NCI-H526 (cell line): Measurements from ENCODE around the gene ALDOC.
"Not testable (repeated sequence)": the region's sequence is repeated elsewhere in the genome, so short reads cannot be mapped to it uniquely, and the experiment has no call there.

Experiments used
- DNase-seq, 2 experiments: peaks; one replicate each; lab custom pipeline; 2025; lab: John Stamatoyannopoulos, UW

The ALDOC gene

DNA sequence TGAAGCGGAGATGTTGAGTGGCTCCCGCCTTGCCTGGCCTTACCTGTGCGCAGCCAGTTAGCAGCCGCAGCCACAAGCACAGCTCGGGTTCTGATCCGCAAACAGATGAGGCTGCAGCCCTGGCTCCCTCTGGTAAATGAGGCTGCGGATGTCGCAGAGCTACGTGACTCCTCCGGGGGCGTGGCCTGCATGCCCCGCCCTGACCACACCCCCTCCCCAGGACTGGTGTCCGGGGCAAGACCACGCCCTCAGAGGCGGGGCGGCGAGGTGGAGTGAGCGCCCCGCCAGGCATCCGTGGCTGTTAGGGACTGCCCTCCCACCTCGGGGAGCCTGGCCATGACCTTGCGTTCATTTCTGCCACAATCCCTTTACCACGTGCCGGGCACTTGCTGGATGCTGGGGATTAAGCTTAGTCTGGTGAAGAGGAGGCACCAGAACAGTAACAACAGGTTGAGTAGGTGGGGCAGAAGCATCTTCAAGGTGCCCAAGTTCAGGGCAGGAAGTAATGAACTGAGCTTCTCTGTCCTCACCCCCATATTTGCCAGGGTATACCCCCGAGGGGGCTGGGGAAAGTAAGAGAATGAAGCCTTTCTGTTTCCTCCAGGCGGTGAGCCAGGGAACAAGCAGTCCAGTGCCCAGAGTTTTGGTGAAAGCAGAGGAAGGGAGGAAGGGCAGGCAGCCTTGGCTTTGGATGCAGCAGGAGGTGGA, at the start of gene ALDOC:
ALDOC (minus strand) TSS at position 138 of the 708 bp plus-strand sequence. CDS start 1,363 bp downstream, outside the sequence.
- peak; percentile 91 to 99 for DNase-seq

DNA sequence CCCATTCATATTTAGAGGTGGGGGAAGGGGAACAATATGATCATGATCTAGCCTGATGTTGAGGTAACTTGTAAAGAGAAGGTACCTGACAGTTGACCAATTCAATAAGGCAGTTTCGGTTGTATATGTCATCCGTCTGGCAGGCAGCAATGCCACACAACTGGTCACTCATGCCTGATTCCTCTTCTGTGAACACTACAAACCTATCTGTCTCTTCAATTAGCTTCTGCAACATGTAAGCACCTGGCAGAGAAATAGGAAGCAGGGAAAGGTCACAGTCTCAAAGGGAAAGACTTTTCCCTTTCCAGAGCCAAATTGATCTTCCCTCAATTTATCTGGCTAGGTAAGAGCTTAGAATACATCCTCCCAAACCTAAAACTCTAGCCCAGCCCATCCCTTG, 47.5 kb upstream of the ALDOC start:
- DNase-seq = no peak

DNA sequence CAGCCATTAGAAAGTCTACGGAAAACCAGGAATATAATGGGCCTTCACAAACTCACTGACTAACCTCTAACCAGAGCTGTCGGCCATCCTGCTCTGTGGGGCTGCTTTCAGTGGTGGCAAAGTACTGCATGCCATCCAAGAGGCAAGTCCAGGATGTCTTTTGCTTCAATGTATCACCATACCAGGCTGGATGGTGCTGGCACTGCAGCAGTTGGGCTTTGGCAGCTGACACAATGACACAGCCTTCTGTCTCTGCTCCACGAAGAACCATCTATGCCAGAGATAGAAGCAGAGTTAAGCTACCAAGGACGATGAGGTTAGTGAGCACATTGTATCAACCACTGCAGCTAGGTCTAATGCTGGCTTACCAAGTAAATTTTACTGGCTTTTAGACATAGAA, 47.0 kb upstream of the ALDOC start:
- no peak for DNase-seq

DNA sequence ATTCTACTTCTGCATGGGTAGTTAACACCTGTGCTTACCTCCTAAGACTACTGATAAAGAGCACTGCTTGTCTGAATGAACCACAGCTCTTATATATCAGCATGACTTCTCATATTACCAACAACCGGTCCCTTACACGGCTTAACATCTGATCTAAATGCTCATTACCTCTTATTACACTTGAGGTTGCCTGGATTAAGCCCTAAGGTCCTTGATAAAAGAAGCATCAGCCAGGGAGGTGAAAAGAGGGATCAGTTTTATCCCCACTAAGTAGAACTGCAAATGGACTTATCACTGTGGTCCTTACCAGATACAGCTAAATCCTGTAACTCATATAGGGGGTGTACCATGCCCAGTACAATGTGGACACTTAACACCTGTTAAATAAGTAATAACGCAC, 45.5 kb upstream of the ALDOC start:
- no peak for DNase-seq

DNA sequence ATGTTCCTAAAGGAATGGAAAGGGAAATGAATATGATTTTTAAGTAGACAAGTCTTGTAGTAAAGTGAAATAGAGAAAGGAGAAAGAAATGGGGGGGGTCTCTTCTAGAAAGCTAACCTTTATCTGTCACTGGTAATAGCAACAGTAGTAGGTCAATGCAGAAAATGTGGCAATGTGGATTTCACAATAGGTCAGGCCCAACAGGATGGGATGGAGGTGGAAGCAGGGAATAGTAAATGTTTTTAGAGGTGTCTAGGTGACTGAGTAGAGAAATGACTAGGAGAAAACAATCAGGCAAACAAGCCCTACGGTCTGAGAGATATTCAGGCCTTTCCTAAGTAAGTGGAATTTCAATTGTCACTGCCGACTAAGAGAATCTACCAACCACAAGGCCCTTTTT, 43.3 kb upstream of the ALDOC start:
- DNase-seq = no peak

- DNase-seq = no peak
Observed at GRCh38 chr17:28618464-28618863, 41.8 kb upstream of the ALDOC start.

DNA sequence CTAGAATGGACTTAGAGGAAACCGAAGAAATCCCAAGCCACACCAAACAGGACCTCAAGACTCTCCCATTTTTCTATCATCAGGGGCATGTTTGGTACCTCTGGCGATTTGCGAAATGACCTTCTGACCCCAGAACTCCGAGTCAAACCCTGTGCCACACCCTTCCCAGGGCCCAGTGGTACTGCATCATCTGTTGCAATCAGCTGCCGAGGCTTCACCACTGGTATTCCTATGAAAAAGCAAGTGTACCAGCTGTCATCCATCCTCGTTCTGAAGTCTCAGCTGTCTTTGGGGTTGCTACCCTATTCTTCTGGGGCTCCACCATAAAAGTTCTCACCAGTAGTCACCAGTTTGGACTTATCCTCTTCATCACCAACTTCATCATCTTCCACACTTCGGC, 39.6 kb upstream of the ALDOC start:
- DNase-seq = no peak

DNA sequence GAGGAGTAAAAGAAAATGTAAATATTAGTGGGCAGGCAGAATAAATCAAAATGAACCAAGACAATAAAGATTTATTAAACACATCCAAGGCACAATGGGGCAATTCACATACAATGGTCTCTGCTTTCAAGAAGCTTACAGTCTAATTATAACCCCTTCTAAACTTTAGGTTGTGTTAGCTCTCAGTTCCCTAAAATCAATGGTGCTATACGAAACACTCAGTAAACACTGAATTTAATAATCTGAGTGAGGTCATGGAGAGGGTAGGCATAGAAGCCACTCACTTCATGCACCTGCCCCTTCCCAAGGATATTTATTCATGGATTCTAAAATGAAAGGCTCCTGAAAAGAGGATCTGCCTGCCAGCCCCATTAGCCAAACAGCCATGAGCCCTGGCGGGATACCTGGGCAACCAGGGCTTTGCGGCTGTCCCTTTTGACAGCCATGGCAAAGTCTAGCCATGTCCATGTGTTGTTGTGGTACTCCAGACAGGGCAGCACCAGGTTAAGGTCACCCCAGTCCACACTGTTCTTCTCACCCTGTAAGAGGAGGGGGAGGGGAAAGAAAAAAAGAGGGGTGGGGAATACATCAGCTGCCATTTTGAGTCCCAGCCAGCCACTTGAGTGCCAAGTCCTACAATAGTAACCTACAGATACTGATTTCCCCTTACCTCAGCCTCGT, 38.7 kb upstream of the ALDOC start:
- DNase-seq = no peak

GRCh38 chr17:28613931-28614381, 37.3 kb upstream of the ALDOC start, which contains the start of gene RSKR:
Gene RSKR (minus strand): TSS chr17:28614185. CDS start chr17:28614161, 24 bp downstream.
- no peak for DNase-seq

DNA sequence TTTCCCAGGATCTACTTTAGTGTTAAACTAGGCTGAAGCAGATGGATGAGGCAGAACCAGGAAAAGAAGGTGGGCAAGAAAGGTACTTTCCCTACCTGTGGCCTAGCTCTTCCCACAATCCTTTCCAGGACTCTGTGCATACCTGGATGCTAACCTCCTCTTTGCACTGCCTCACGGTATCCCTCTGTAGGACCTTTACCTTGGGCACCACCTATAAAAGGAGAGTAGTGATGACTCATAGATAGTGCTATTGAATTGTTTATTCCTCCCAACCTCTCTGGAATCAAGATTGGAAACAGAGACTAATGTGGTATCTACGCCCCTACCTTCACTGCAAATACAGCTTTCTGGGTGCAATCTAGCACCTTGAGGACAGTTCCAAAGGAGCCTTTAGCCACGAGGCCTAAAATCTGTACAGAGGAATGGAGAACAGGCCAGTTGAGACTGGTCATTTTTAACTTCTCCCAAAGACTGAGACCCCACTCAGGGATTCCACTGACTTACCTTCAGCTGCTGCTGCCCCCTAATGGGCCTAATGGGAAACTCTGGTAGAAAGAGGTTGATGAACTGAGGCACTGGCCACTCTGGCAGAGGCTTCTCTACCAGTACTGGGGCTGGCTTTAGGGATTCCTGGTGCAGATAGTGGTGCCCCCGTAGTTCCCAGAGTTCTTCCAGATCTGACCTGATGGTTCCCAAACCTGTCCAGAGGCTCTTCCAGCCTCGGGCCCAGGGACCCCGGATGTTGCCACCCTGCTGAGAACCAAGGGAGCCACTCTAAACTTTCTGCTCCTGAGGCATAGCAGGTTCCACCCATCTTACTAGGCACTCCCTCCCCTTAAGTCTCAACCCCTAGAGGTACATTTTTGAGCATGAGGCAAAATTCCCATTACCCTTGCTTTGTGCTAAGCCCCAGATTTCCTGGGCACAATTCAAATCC, 36.5 kb upstream of the ALDOC start:
- peak in 1 of 2 experiments; percentile 69 for DNase-seq

DNA sequence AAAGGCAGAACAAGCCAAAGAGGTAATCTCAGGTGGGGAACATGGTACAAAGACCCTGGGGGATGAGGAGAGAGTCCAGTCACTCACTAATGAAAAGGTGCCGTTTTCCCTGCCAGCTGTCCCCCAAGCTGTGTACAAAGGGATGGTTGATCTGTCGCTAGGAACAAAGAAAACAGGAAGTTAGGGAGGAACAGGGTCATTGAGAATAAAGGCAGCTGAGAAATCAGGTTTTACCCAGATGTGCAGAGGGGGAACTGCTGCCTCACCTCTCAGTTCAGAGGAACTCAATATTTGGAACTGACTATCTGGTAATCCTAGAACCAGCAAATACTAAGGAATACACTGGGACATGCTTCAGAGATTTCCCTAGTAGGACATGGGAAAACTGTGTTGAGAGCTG, 35.8 kb upstream of the ALDOC start:
- no peak for DNase-seq

- DNase-seq = no peak
Observed at GRCh38 chr17:28610376-28610775, 33.7 kb upstream of the ALDOC start.

- not testable (repeated sequence) for DNase-seq
Observed at GRCh38 chr17:28604031-28604430, 27.3 kb upstream of the ALDOC start.

DNA sequence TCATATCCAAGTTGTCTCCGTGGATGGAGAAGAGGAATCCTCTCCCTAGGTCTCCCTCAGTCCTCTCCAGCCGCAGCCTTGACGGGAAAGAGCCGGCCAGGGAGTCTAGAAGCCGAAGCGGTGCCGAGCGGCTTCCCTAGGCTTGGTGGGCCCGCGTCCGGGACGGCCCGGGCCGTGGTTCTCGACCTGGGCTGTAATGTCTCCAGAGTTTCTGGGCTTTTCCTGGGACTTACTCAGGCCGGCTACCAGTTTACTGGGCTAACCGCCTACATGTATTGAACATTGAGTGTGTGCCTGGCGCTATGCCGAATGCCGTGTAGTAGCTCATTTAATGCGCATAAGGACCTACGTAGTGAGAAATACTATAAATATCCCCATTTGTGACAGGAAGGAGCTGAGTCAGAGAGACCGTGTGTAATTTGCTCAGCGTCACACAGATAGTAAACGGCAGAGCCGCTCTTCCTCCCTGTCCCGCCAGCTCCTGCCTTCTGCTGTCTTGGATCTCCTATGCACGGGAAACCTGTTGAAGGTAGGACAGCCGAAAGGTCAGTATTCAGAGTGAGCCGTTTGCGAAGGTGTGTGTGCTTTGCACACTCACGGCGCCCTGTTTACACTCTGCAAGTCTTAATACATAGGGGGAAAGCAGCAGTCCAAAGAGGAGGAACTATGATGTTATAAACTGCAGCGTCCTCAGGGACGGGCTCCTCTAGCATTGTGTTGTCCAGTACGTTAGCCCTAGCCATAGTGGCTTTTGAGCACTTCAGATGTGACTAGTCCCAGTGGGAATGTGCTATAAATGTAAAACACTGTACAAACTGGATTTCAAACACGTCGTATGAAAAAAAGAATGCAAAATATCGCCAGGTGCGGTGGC, 22.9 kb upstream of the ALDOC start:
- peak; percentile 76 to 95 for DNase-seq

GRCh38 chr17:28598799-28599310, 22.2 kb upstream of the ALDOC start, which contains the start of gene SPAG5:
Gene SPAG5 (minus strand): TSS chr17:28599025. CDS start chr17:28598946, 79 bp downstream.
- peak; percentile 93 to 98 for DNase-seq

DNA sequence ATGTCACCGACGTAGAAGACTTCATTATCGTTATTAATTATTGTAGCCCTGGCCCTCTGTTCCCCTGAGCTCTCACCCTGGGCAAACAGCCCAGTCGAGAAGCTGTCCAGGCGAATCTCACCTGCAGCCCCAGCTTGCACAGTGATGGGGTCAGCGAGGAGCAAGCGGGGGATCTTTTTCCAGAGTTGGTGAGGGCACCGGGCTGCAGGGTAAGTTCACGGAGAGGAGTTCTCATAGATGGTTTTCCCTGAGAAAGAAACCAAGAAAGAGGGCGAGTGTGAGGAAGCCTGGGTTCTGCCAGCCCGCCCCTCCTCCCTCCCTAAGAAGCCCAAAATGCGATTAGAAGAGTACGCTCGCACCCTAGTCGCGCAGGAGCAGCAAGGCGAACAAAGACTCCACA, 21.7 kb upstream of the ALDOC start:
- peak in 1 of 2 experiments; percentile 63 for DNase-seq

DNA sequence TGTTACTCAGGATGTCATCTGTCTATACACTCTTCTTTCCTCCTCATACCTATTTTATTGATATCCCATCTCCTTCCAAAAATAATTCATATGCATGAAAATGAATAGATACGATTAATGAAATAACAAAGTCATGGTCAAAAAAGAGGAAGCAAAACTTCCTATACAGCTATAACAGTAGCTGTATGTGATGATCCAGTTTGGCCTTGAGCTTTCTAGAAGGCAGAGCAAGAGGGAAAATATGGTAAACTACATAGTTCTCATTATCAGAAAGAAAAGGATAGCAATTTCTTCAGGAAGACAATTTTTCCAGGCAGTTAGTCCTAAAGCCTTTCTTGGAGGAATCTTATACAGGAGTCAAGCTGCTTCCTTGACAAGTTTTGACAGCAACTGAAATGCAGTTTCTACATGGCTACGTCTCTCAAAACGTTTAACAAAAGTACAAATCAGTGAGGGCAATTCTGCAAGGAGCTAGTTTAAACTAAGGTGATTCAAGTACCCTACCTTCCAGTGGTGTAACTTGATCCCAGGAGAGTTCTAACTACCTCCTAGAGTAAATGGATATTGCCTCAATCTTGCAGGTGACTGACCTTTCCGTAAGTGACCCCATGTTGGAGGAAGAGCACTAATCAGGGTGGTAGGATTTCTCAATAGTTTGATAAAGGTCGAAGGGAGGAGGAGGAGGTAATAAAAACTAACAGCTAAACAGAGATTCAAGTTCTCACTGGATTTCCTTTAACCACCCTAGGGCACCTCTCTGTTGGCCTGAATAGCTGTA, 21.1 kb upstream of the ALDOC start:
- DNase-seq = no peak

DNA sequence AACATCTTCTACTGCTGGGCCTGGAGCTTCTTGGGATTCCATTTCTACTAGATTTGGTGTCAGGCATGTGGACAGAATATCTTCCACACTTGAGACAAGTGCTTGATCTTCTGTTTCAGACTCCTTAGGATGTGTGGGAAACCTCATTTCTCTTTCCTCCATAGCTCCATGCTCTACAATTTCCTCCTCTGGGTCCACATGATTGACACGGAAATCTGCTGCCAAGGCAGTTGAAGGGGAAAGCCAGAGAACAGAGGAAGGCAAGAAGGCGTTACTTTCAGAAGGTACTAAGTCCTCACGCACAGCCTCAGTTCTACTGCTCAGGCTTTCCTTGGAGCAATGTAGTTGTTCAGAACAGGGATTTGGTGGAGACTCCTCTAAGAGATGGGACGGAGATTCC, 15.6 kb upstream of the ALDOC start:
- DNase-seq = no peak

DNA sequence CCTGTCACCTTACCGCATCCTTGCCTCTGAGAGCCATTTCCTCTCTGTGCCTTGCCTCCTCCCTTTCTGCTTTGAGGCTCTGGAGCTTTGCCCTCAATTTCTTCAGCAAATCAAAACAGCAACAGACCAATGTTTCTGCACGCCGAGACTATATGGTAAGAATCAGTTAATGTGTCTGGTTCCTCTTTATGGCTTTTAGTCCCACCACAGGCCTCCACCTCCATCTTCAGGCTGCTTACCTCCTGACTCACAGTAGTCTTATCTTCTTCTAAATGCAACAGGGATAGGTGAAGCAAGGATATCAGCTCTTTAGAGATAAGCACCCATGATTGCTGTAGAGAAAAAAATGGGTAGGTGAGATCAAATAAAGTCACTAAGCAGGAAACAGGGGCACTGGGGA, 9.2 kb upstream of the ALDOC start:
- DNase-seq = no peak

DNA sequence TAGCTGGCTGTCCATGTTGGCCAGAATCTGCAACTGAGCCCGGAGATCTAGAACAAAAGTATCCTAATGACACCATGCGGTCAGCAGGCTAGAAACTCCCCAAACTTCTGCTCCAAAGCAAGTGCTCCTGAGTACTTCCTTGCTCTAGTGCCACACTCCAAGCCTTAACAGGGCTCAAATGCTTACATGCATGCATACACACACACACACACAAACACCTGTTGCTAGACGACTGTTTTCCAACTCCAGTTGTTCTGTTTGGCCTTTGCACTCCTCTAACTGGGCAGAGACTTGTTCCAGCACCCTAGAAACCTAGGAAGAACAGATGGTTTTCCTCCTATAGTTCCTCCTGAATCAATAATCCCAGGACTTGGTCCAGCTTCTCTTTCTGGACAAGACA, 7.7 kb upstream of the ALDOC start:
- DNase-seq = no peak
